Measurements from ENCODE around the gene MANF. TPM values are rescaled to one million over a fixed set of nuclear protein-coding genes. Genes with fewer than 3 reads are reported as not detected.

MANF gene
- total and polyA plus RNA-seq, 2 donors (not counting 1 experiment from before 2014, with no cell fraction given), result 55.3 to 132 TPM

GRCh38 chr3:51390246-51391074, 5.4 kb downstream of the MANF start:
- peaks cover 24% of the 10 kb centered on the region for H3K4me1 ChIP-seq (ENCODE audit: control insufficient read depth, extremely low read depth, insufficient read depth, low read length)
- H3K36me3 ChIP-seq (ENCODE audit: control insufficient read depth, insufficient read depth, low read length), result peaks cover 33% of the 10 kb centered on the region
- no peaks in the 10 kb centered on the region for H3K27me3 ChIP-seq (ENCODE audit: control insufficient read depth, insufficient read depth, low read length)
- no peak overlapping the region for H3K9ac ChIP-seq (ENCODE audit: insufficient read depth, low read length)
- no peaks in the 10 kb centered on the region for H3K9me3 ChIP-seq (ENCODE audit: control insufficient read depth, insufficient read depth, low read depth, low read length)
- H3K4me2 ChIP-seq (ENCODE audit: extremely low read depth, insufficient read depth, low read length), result peak overlapping the region; percentile 66
- peaks cover 70% of the 10 kb centered on the region for H3K79me2 ChIP-seq (ENCODE audit: control insufficient read depth, insufficient read depth, low read length)
- TF ChIP-seq EZH2 (IDR thresholded peaks at IDR 0.05; ENCODE audit: low read length, missing control alignments), result no peak
- TF ChIP-seq CTCF (conservative IDR thresholded peaks at IDR 0.05 in 1 of 2, IDR thresholded peaks at IDR 0.05 in 1 of 2; ENCODE audit: low read depth in 1 of 2, low read length in 2 of 2), result peak in 1 of 2 donors; percentile 82
- no peak for DNase-seq (ENCODE audit: low read depth in 2 of 2)
- peak overlapping the region; percentile 13 for H3K27ac ChIP-seq (ENCODE audit: insufficient read depth, low read length)
- no peak overlapping the region for H2AFZ ChIP-seq (ENCODE audit: low read length)
- peak overlapping the region in 2 of 4 experiments; percentile 39 to 75 for H3K4me3 ChIP-seq (replicated peaks in 1 of 4; ENCODE audit: control extremely low read depth in 1 of 4, insufficient read depth in 1 of 4, low read depth in 3 of 4, low read length in 4 of 4)
- peaks cover 1% of the 10 kb centered on the region for H4K20me1 ChIP-seq (ENCODE audit: control insufficient read depth, extremely low read depth, insufficient read depth, low read length)

- TF ChIP-seq EZH2 (IDR thresholded peaks at IDR 0.05; ENCODE audit: low read length, missing control alignments), result no peak
- peak in 1 of 2 donors; percentile 77 for TF ChIP-seq CTCF (conservative IDR thresholded peaks at IDR 0.05 in 1 of 2, IDR thresholded peaks at IDR 0.05 in 1 of 2; ENCODE audit: low read depth in 1 of 2, low read length in 2 of 2)
- H2AFZ ChIP-seq (ENCODE audit: low read length), result no peak within 1 kb of the TSS
- H3K9ac ChIP-seq (ENCODE audit: insufficient read depth, low read length), result peak within 1 kb of the TSS; percentile 95
- peaks cover 35% of the 10 kb centered on the region for H3K36me3 ChIP-seq (ENCODE audit: control insufficient read depth, insufficient read depth, low read length)
- peak within 1 kb of the TSS; percentile 87 for H3K27ac ChIP-seq (ENCODE audit: insufficient read depth, low read length)
- DNase-seq (ENCODE audit: low read depth in 2 of 2), result peak; percentile 95 to 96
- no peaks in the 10 kb centered on the region for H3K9me3 ChIP-seq (ENCODE audit: control insufficient read depth, insufficient read depth, low read depth, low read length)
- H3K27me3 ChIP-seq (ENCODE audit: control insufficient read depth, insufficient read depth, low read length), result no peaks in the 10 kb centered on the region
- H3K4me3 ChIP-seq (replicated peaks in 1 of 4; ENCODE audit: control extremely low read depth in 1 of 4, insufficient read depth in 1 of 4, low read depth in 3 of 4, low read length in 4 of 4), result peak within 1 kb of the TSS; percentile 49 to 75 (median 72)
- peaks cover 1% of the 10 kb centered on the region for H4K20me1 ChIP-seq (ENCODE audit: control insufficient read depth, extremely low read depth, insufficient read depth, low read length)
- peaks cover 24% of the 10 kb centered on the region for H3K4me1 ChIP-seq (ENCODE audit: control insufficient read depth, extremely low read depth, insufficient read depth, low read length)
- peak within 1 kb of the TSS; percentile 66 for H3K4me2 ChIP-seq (ENCODE audit: extremely low read depth, insufficient read depth, low read length)
- H3K79me2 ChIP-seq (ENCODE audit: control insufficient read depth, insufficient read depth, low read length), result peaks cover 67% of the 10 kb centered on the region
Observed at GRCh38 chr3:51391075-51391565, 6.0 kb downstream of the MANF start, which contains the start of gene RBM15B. Gene RBM15B (plus strand): TSS chr3:51391285. CDS start chr3:51391400, 115 bp downstream.

- H4K20me1 ChIP-seq (ENCODE audit: control insufficient read depth, extremely low read depth, insufficient read depth, low read length), result peaks cover 1% of the 10 kb centered on the region
- H3K4me2 ChIP-seq (ENCODE audit: extremely low read depth, insufficient read depth, low read length), result peak overlapping the region; percentile 53
- peaks cover 21% of the 10 kb centered on the region for H3K4me1 ChIP-seq (ENCODE audit: control insufficient read depth, extremely low read depth, insufficient read depth, low read length)
- peaks cover 35% of the 10 kb centered on the region for H3K36me3 ChIP-seq (ENCODE audit: control insufficient read depth, insufficient read depth, low read length)
- DNase-seq (ENCODE audit: low read depth in 2 of 2), result peak; percentile 33 to 54
- no peak for TF ChIP-seq CTCF (conservative IDR thresholded peaks at IDR 0.05 in 1 of 2, IDR thresholded peaks at IDR 0.05 in 1 of 2; ENCODE audit: low read depth in 1 of 2, low read length in 2 of 2)
- TF ChIP-seq EZH2 (IDR thresholded peaks at IDR 0.05; ENCODE audit: low read length, missing control alignments), result no peak
- peak overlapping the region; percentile 51 to 75 (median 72) for H3K4me3 ChIP-seq (replicated peaks in 1 of 4; ENCODE audit: control extremely low read depth in 1 of 4, insufficient read depth in 1 of 4, low read depth in 3 of 4, low read length in 4 of 4)
- peak overlapping the region; percentile 87 for H3K27ac ChIP-seq (ENCODE audit: insufficient read depth, low read length)
- H3K9me3 ChIP-seq (ENCODE audit: control insufficient read depth, insufficient read depth, low read depth, low read length), result no peaks in the 10 kb centered on the region
- peaks cover 60% of the 10 kb centered on the region for H3K79me2 ChIP-seq (ENCODE audit: control insufficient read depth, insufficient read depth, low read length)
- peak overlapping the region; percentile 95 for H3K9ac ChIP-seq (ENCODE audit: insufficient read depth, low read length)
- no peaks in the 10 kb centered on the region for H3K27me3 ChIP-seq (ENCODE audit: control insufficient read depth, insufficient read depth, low read length)
- H2AFZ ChIP-seq (ENCODE audit: low read length), result no peak overlapping the region
Observed at GRCh38 chr3:51391566-51392354, 6.7 kb downstream of the MANF start.

Data from fibroblast of lung (primary cell).